Esophagus muscularis mucosa (tissue), 4 donors: ENCODE measurements around the gene SDR42E1. TPM values are rescaled to one million over a fixed set of nuclear protein-coding genes. Genes with fewer than 3 reads are reported as not detected.

Source experiments
- DNase-seq: peaks from one replicate; pipeline ENCODE4 v3.0.0-alpha.2; 2017; ENCODE audit errors: extremely low spot score
- H3K27ac ChIP-seq, 4 donors: fragments of 200-600 bp; sonication (generic); replicated peaks in 1 of 4; 1 replicate in 3 of 4; 2 replicates in 1 of 4; pipeline ENCODE4 v1.5.1; 2016 to 2019; ENCODE audit warnings: mild to moderate bottlenecking in 1 of 4
- H3K27me3 ChIP-seq, 4 donors: fragments of 200-600 bp; sonication (generic); one replicate each; pipeline versions ENCODE4 v1.5.1 to v1.6.0; 2016 to 2019
- H3K36me3 ChIP-seq, 4 donors: fragments of 200-600 bp; sonication (generic); one replicate each; pipeline ENCODE4 v1.5.1; 2016 to 2019
- H3K4me1 ChIP-seq, 4 donors: fragments of 200-600 bp; sonication (generic); one replicate each; pipeline ENCODE4 v1.5.1; 2016 to 2019
- H3K4me3 ChIP-seq, 4 donors: fragments of 200-600 bp; sonication (generic); 1 replicate in 2 of 4; 2 replicates in 2 of 4; pipeline ENCODE4 v1.5.1; 2016 to 2019; ENCODE audit warnings: mild to moderate bottlenecking in 4 of 4, moderate library complexity in 1 of 4
- H3K9me3 ChIP-seq, 4 donors: fragments of 200-600 bp; sonication (generic); 1 replicate in 3 of 4; 2 replicates in 1 of 4; pipeline ENCODE4 v1.5.1; 2016 to 2019
- EP300 ChIP-seq: sonication (generic); formaldehyde crosslinking; IDR thresholded peaks from one replicate; pipeline ENCODE4 v1.6.1; 2017; ENCODE audit warnings: antibody characterized with exemption
- POLR2A ChIP-seq: fragments of 450-650 bp; IDR thresholded peaks from one replicate; pipeline ENCODE4 v1.6.1; 2017; ENCODE audit warnings: antibody characterized with exemption, moderate library complexity, mild to moderate bottlenecking, low read depth
- POLR2AphosphoS5 ChIP-seq, 2 donors: sonication (generic); formaldehyde crosslinking; IDR thresholded peaks; one replicate each; pipeline ENCODE4 v1.6.1; 2017; ENCODE audit warnings: antibody characterized with exemption in 2 of 2
- WGBS: methylation state at CpG from one replicate; pipeline ENCODE4 v1.1.5; 2018; 5-methylcytosine and 5-hydroxymethylcytosine counted together
- intact Hi-C: fragments of 100-400 bp; cut with DNase I; formaldehyde crosslinking; loops from one replicate; pipeline ENCODE4 v1.15.1; 2023
- total RNA-seq, 4 donors: library from RNA; depleted of rRNA; stranded (reverse); fragments of >200 nt; gene quantifications; one replicate each; pipeline versions ENCODE4 v1.1.0 to v1.2.1, GENCODE V29; 2016
- TF ChIP-seq, protein P1 (sequence below), 3 experiments: fragments of 200-600 bp in 2 of 3; fragments of 450-650 bp in 1 of 3; sonication (generic) in 2 of 3; IDR thresholded peaks; one replicate each; pipeline ENCODE4 v1.5.1; 2017 to 2019; ENCODE audit warnings: antibody characterized with exemption in 3 of 3, mild to moderate bottlenecking in 2 of 3, moderate library complexity in 1 of 3

The SDR42E1 gene, protein sequence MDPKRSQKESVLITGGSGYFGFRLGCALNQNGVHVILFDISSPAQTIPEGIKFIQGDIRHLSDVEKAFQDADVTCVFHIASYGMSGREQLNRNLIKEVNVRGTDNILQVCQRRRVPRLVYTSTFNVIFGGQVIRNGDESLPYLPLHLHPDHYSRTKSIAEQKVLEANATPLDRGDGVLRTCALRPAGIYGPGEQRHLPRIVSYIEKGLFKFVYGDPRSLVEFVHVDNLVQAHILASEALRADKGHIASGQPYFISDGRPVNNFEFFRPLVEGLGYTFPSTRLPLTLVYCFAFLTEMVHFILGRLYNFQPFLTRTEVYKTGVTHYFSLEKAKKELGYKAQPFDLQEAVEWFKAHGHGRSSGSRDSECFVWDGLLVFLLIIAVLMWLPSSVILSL
- 1 to 10 TPM in 2 of 4 donors, under 1 TPM in 2; 0.66 to 1.3 (median 1.00) TPM for total RNA-seq

DNA sequence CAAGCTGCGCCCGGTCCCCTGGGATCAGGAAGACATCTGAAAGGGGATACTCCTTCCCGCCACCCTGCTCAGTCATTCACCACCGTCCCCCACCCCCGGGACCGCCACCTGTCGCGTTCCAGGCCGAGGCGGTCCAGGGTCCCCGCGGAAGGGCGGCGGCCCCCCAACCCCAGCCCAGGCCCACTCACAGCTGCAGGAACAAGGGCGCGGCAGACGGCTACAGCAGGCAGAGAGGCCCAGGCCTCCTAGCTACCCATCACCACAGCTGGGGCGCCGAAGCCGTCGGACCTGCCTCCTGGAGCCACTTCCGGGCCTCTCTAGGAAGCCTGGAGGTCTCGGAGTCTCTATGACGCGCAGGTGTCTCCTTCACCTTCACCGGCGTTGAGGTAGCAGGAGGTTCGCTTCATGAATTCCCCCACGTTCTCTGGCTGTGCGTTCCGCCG lies at the start of gene SDR42E1:
Gene SDR42E1 (minus strand): TSS at position 272 of the 443 bp plus-strand sequence. CDS start 10,612 bp downstream, outside the sequence.
- DNase-seq: no peak
- 16% methylated on average over 8 of the region's 32 CpGs for WGBS
- intact Hi-C loops: no loop called here
- peaks cover 0 to 6% (median 3%) of the 10 kb centered on the region in 4 donors for H3K4me1 ChIP-seq
- TF ChIP-seq, protein P1, sequence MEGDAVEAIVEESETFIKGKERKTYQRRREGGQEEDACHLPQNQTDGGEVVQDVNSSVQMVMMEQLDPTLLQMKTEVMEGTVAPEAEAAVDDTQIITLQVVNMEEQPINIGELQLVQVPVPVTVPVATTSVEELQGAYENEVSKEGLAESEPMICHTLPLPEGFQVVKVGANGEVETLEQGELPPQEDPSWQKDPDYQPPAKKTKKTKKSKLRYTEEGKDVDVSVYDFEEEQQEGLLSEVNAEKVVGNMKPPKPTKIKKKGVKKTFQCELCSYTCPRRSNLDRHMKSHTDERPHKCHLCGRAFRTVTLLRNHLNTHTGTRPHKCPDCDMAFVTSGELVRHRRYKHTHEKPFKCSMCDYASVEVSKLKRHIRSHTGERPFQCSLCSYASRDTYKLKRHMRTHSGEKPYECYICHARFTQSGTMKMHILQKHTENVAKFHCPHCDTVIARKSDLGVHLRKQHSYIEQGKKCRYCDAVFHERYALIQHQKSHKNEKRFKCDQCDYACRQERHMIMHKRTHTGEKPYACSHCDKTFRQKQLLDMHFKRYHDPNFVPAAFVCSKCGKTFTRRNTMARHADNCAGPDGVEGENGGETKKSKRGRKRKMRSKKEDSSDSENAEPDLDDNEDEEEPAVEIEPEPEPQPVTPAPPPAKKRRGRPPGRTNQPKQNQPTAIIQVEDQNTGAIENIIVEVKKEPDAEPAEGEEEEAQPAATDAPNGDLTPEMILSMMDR (IDR thresholded peaks at IDR 0.05): no peak
- TF ChIP-seq POLR2A (no peak), POLR2AphosphoS5 (IDR thresholded peaks at IDR 0.05) (no peak), EP300 (no peak)
- H3K27me3 ChIP-seq: peaks cover 0 to 18% (median 0%) of the 10 kb centered on the region in 4 donors
- peak within 1 kb of the TSS; percentile 48 to 64 (median 49) for H3K4me3 ChIP-seq
- peaks cover 0 to 13% (median 6%) of the 10 kb centered on the region in 4 donors for H3K9me3 ChIP-seq
- no peaks in the 10 kb centered on the region for H3K36me3 ChIP-seq
- H3K27ac ChIP-seq: no peak within 1 kb of the TSS

DNA sequence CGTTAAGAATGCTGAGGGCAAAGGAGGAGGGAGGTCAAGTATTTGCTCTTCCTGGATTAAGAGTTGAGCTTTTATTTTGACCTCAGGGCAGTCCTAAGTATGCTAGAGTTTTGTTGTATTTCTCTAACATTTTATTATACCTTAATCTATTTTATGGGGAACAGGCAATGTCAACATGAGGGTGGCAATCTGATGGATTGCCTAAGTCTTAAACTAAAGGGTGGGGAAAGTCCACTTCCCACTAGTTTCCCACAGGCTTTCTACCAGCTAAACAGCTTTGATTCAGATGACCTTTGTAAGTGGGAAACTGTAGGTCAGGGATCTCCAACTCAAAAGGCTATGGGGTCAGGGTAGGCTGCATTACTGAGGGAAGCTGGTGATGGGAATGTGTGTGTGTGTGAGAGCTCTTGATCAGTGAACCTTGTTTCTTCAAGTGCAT lies 48.7 kb upstream of the SDR42E1 start:
- Histone ChIP-seq H3K36me3 (no peaks in the 10 kb centered on the region), H3K9me3 (no peaks in the 10 kb centered on the region), H3K4me1 (no peaks in the 10 kb centered on the region), H3K4me3 (no peak overlapping the region), H3K27ac (no peak overlapping the region), H3K27me3 (peaks cover 0 to 9% (median 0%) of the 10 kb centered on the region in 4 donors)
- TF ChIP-seq POLR2A (no peak), POLR2AphosphoS5 (IDR thresholded peaks at IDR 0.05) (no peak), EP300 (no peak)
- TF ChIP-seq, protein P1 (IDR thresholded peaks at IDR 0.05): no peak
- intact Hi-C loops: no loop called here
- 77% methylated on average over 1 of the region's 1 CpG for WGBS
- no peak for DNase-seq

DNA sequence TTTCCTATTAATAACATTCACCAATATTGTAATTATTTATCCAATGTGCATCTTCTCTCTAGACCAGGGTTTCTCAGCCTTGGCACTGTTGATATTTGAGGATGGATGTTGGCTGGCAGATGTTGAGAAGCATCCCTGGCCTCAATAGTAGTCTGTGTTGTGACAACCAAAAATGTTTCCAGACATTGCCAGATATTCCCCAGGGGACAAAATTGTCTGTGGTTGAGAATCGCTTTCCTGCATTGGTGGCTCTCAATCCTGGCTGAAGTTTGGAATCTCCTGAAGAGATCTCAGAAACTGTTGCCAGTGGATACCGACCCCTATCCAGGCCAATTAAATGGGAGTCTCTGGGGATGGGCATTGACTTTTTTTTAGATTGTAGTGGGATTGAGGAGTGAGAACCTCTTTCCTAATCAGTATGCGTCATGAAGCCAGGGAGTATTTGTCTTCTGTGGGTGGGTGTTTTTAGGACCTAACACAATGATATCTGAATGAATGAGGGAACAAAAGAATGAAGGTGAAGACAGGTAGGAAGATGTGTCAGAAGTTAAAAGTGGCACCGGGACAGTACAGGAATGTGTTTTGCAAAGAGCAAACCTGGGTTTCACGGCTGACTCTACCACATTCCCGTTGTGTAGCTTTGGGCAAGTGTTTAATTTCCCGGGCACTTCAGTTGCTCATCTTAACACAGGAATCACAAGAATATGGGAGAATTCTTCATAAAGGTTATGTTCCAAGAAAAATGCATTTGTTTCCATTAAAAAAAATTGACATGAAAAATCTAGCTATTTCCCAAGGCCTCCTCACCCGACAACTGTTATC lies 48.1 kb upstream of the SDR42E1 start:
- WGBS: 82% methylated on average over 8 of the region's 8 CpGs

DNA sequence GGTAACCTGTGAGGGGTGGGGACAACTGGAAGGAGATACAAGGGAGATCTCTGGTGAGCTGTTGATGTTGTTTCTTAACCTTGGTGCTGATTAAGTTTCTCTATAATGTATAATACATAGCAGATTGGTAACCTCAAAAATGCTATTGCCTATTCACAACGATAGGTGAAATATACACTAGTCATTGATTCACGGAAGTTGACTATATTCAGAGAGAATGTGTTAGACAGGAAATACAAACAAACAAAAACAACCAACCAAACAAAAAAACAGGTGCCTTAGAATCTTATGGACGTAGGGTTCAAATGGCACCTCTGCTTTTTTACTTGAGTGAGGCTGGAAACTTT lies 45.3 kb upstream of the SDR42E1 start:
- Histone ChIP-seq H3K36me3 (no peaks in the 10 kb centered on the region), H3K27ac (no peak overlapping the region), H3K27me3 (peaks cover 0 to 9% (median 0%) of the 10 kb centered on the region in 4 donors), H3K9me3 (no peaks in the 10 kb centered on the region), H3K4me1 (no peaks in the 10 kb centered on the region), H3K4me3 (no peak overlapping the region)
- intact Hi-C loops: no loop called here
- no peak for DNase-seq
- WGBS: 89% methylated on average over 3 of the region's 3 CpGs
- TF ChIP-seq, protein P1 (IDR thresholded peaks at IDR 0.05): no peak
- TF ChIP-seq EP300 (no peak), POLR2AphosphoS5 (IDR thresholded peaks at IDR 0.05) (no peak), POLR2A (no peak)

More for the DNA sequence above, 48.1 kb upstream of the SDR42E1 start:
- Histone ChIP-seq H3K4me1 (no peaks in the 10 kb centered on the region), H3K27ac (no peak overlapping the region), H3K4me3 (no peak overlapping the region), H3K27me3 (peaks cover 0 to 9% (median 0%) of the 10 kb centered on the region in 4 donors), H3K36me3 (no peaks in the 10 kb centered on the region), H3K9me3 (no peaks in the 10 kb centered on the region)
- TF ChIP-seq, protein P1 (IDR thresholded peaks at IDR 0.05): no peak
- TF ChIP-seq EP300 (no peak), POLR2A (no peak), POLR2AphosphoS5 (IDR thresholded peaks at IDR 0.05) (no peak)
- intact Hi-C loops: no loop called here
- DNase-seq: no peak
